ENCODE measurements around the gene SDK1. TPM values are rescaled to one million over a fixed set of nuclear protein-coding genes. Genes with fewer than 3 reads are reported as not detected.

Gene SDK1
- total and polyA plus RNA-seq, 2 experiments from 2014 or later: 2.1 to 10.0 TPM

DNA sequence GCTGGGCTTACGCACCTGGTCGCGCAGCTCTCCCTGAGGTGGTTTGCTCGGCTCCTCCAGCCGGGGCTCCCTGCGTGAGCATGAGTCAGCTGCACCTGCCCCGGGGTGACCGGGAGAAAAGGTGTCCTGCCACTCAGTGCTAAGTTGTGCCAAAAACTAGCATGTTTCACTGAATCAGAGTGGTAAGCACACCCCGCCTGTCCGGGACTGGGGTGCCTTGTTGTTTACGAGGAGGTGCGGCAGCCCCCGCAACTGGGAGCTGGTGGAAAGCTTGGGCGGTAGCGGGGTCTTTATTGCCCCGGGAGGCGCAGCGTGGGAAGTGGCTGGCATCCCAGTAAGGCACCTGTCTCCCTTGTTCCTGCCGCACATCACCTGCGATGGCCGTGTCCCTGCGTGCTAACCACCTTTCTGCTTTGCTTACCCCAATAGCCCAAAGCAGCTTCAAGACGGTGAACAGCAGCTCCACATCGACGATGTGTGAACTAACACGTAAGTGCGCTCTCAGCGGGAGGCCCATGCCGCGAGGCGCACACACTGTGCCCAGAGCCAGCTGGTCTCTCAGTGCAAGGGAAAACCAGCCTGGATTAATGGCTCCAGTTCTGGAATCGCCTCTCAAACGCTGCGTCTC is 874.4 kb downstream of the SDK1 start:
- no peak overlapping the region for H3K27ac Mint-ChIP-seq
- no peaks in the 10 kb centered on the region for H3K36me3 ChIP-seq (ENCODE audit: insufficient read depth)
- no peaks in the 10 kb centered on the region for H4K20me1 ChIP-seq (replicated peaks; ENCODE audit: insufficient read depth)
- no peaks in the 10 kb centered on the region for H3K4me1 ChIP-seq (ENCODE audit: insufficient read depth)
- no peaks in the 10 kb centered on the region for H3K27me3 ChIP-seq (ENCODE audit: insufficient read depth)
- H3K9me2 ChIP-seq (ENCODE audit: insufficient read depth): no peaks in the 10 kb centered on the region
- H3F3A ChIP-seq (replicated peaks; ENCODE audit: low read depth): no peaks in the 10 kb centered on the region
- H3K4me2 ChIP-seq: no peak overlapping the region
- peaks cover 8% of the 10 kb centered on the region for H3K27me3 Mint-ChIP-seq (ENCODE audit: insufficient read depth, low read depth, poor library complexity)
- H3K4me3 Mint-ChIP-seq: no peak overlapping the region
- no peak overlapping the region for H3K27ac ChIP-seq (ENCODE audit: low read depth)
- DNase-seq (ENCODE audit: low spot score): no peak
- H3K36me3 Mint-ChIP-seq (ENCODE audit: low read depth): peaks cover 26% of the 10 kb centered on the region
- peaks cover 2% of the 10 kb centered on the region; the same call in 1 of the 3 replicates for H3K4me1 Mint-ChIP-seq
- no peak overlapping the region for H3K4me3 ChIP-seq
- no peak overlapping the region for H2AFZ ChIP-seq
- H3K9me3 Mint-ChIP-seq: peaks cover 16% of the 10 kb centered on the region
- ATAC-seq: no peak
- no peaks in the 10 kb centered on the region for H3K79me2 ChIP-seq (replicated peaks; ENCODE audit: insufficient read depth)
- TF ChIP-seq ZNF114 (CRISPR knock-in tag; IDR thresholded peaks at IDR 0.05) (no peak), JUNB (IDR thresholded peaks at IDR 0.05; ENCODE audit: unreplicated experiment) (no peak), CREB1 (CRISPR knock-in tag; IDR thresholded peaks at IDR 0.05; ENCODE audit: low read depth) (no peak), ZNF331 (CRISPR knock-in tag; IDR thresholded peaks at IDR 0.05; ENCODE audit: low read depth) (no peak), STAT1 (IDR thresholded peaks at IDR 0.05; ENCODE audit: unreplicated experiment) (no peak), ZNF462 (CRISPR knock-in tag; IDR thresholded peaks at IDR 0.05) (no peak), REST (IDR thresholded peaks at IDR 0.05; ENCODE audit: unreplicated experiment) (no peak), EZH2phosphoT487 (IDR thresholded peaks at IDR 0.05; ENCODE audit: unreplicated experiment) (no peak), NANOG (IDR thresholded peaks at IDR 0.05; ENCODE audit: borderline replicate concordance) (no peak), POLR2AphosphoS5 (IDR thresholded peaks at IDR 0.05; ENCODE audit: low read depth) (no peak), EZH2 (IDR thresholded peaks at IDR 0.05; ENCODE audit: low read depth, unreplicated experiment) (no peak)
- TF ChIP-seq, protein P1, sequence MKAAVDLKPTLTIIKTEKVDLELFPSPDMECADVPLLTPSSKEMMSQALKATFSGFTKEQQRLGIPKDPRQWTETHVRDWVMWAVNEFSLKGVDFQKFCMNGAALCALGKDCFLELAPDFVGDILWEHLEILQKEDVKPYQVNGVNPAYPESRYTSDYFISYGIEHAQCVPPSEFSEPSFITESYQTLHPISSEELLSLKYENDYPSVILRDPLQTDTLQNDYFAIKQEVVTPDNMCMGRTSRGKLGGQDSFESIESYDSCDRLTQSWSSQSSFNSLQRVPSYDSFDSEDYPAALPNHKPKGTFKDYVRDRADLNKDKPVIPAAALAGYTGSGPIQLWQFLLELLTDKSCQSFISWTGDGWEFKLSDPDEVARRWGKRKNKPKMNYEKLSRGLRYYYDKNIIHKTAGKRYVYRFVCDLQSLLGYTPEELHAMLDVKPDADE (IDR thresholded peaks at IDR 0.05): no peak
- TF ChIP-seq, protein P2, sequence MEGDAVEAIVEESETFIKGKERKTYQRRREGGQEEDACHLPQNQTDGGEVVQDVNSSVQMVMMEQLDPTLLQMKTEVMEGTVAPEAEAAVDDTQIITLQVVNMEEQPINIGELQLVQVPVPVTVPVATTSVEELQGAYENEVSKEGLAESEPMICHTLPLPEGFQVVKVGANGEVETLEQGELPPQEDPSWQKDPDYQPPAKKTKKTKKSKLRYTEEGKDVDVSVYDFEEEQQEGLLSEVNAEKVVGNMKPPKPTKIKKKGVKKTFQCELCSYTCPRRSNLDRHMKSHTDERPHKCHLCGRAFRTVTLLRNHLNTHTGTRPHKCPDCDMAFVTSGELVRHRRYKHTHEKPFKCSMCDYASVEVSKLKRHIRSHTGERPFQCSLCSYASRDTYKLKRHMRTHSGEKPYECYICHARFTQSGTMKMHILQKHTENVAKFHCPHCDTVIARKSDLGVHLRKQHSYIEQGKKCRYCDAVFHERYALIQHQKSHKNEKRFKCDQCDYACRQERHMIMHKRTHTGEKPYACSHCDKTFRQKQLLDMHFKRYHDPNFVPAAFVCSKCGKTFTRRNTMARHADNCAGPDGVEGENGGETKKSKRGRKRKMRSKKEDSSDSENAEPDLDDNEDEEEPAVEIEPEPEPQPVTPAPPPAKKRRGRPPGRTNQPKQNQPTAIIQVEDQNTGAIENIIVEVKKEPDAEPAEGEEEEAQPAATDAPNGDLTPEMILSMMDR (conservative IDR thresholded peaks at IDR 0.05; ENCODE audit: low read depth in 2 of 2): no peak

Data from GM23338 (cell line).